ENCODE results near the gene KNSTRN. TPM values are rescaled to one million over a fixed set of nuclear protein-coding genes. Genes with fewer than 3 reads are reported as not detected.

KNSTRN gene
- total and polyA plus RNA-seq, 2 of the 4 experiments (the other 2 are of a cell fraction): 33.1 to 73.5 TPM

- peak overlapping the region; percentile 100 for H4K5ac ChIP-seq (ENCODE audit: low read depth, low read length)
- H3K9ac ChIP-seq (ENCODE audit: low read depth, low read length): no peak overlapping the region
- no peak for TF ChIP-seq NFE2L2 (IDR thresholded peaks at IDR 0.05; ENCODE audit: low read depth, low read length)
- no peak for TF ChIP-seq MAFK (IDR thresholded peaks at IDR 0.05; ENCODE audit: low read depth, low read length)
- no peak for TF ChIP-seq CEBPB (IDR thresholded peaks at IDR 0.05; ENCODE audit: low read depth, low read length)
- TF ChIP-seq CTCF (conservative IDR thresholded peaks at IDR 0.05; ENCODE audit: low read depth, low read length): no peak
- H2BK20ac ChIP-seq (ENCODE audit: low read depth, low read length): peak overlapping the region; percentile 99
- CTCF ChIA-PET: interaction anchor here (0.8 kb wide), 1 partner anchor 44 kb away, joined by 3 read pairs; no protein-coding TSS in a partner anchor
- H3K56ac ChIP-seq (ENCODE audit: extremely low read depth, insufficient read depth, low read length): no peak overlapping the region; the same call in 1 of the 2 replicates
- H3K18ac ChIP-seq (ENCODE audit: low read depth, low read length): peak overlapping the region; percentile 94; the same call in 1 of the 2 replicates
- WGBS, 2 experiments (ENCODE audit: extremely low coverage in 2 of 2, insufficient read length in 1 of 2): no CpG with 5 or more reads among the region's 11 CpGs
- H2AFZ ChIP-seq (replicated peaks; ENCODE audit: low read length, poor library complexity): peak overlapping the region; percentile 97
- intact Hi-C loops (cut with micrococcal nuclease): loop anchor here (2.0 kb wide), 2 partner anchors 23 to 55 kb away; partner anchors contain the start of gene IVD
- H3K4me1 ChIP-seq (ENCODE audit: control insufficient read depth, insufficient read depth, low read length): peaks cover 4% of the 10 kb centered on the region
- peak overlapping the region; percentile 92; the same call in 1 of the 2 replicates for H4K91ac ChIP-seq (ENCODE audit: insufficient read depth, low read depth, low read length)
- H3K27ac ChIP-seq (ENCODE audit: insufficient read depth, low read length): no peak overlapping the region; the same call in 1 of the 2 replicates
- ATAC-seq (ENCODE audit: low read depth): no peak
- H2AK5ac ChIP-seq (ENCODE audit: low read depth, low read length): peak overlapping the region; percentile 88
- dilution Hi-C loops (cut with HindIII; ENCODE audit: low sequenced_read_pairs, unreplicated experiment): no loop called here
- peak overlapping the region; percentile 99 for H2BK15ac ChIP-seq (ENCODE audit: low read depth, low read length)
- H3K9me1 ChIP-seq (ENCODE audit: insufficient read depth, low read length): peaks cover 14% of the 10 kb centered on the region; the same call in 1 of the 2 replicates
- H3K14ac ChIP-seq (replicated peaks; ENCODE audit: low read depth, low read length): 0 out of 2 replicates have a peak overlapping the region, but pooled peaks have one; percentile 93
- H2BK5ac ChIP-seq (ENCODE audit: low read depth, low read length, poor library complexity, severe bottlenecking): peak overlapping the region; percentile 80
- H3K4ac ChIP-seq (ENCODE audit: low read depth, low read length): peak overlapping the region; percentile 97
- POLR2A ChIA-PET (ENCODE audit: unreplicated experiment): interaction anchor here (0.6 kb wide), 2 partner anchors 27 to 58 kb away, joined by 3 read pairs; no protein-coding TSS in a partner anchor
- H3K79me1 ChIP-seq (ENCODE audit: low read depth in 1 of 2, low read length in 2 of 2): peaks cover 25 to 42% of the 10 kb centered on the region in 2 experiments
- peaks cover 5% of the 10 kb centered on the region for H3K36me3 ChIP-seq (ENCODE audit: control insufficient read depth, insufficient read depth, low read length)
- H2AK9ac ChIP-seq (replicated peaks; ENCODE audit: low read depth, low read length, poor library complexity): no peak overlapping the region
- peak overlapping the region; percentile 98 to 100 for H4K8ac ChIP-seq (ENCODE audit: low read depth in 2 of 2, low read length in 2 of 2)
- in situ Hi-C loops (cut with MboI; ENCODE audit: low sequenced_read_pairs): no loop called here
- H3K4me3 ChIP-seq (ENCODE audit: insufficient read depth, low read depth, low read length): no peak overlapping the region
- no peak overlapping the region; the same call in 1 of the 2 replicates for H3K23ac ChIP-seq (ENCODE audit: low read depth, low read length)
- no peaks in the 10 kb centered on the region for H4K20me1 ChIP-seq (ENCODE audit: insufficient read depth, low read length)
- no peaks in the 10 kb centered on the region for H3K9me3 ChIP-seq (ENCODE audit: control insufficient read depth, insufficient read depth, low read length)
- no TSS peak for BruUV-seq (replicated peaks)
- H3K27me3 ChIP-seq (ENCODE audit: control insufficient read depth, insufficient read depth, low read length): no peaks in the 10 kb centered on the region
- no peak overlapping the region for H3K4me2 ChIP-seq (ENCODE audit: low read depth, low read length)
- H2BK120ac ChIP-seq (ENCODE audit: low read depth, low read length): peak overlapping the region; percentile 98
- DNase-seq: no peak
Measured at GRCh38 chr15:40381818-40382529, 547 bp upstream of the KNSTRN start.
